Endodermal cell (in vitro differentiated cells): ENCODE results near the gene INMT. TPM values are rescaled to one million over a fixed set of nuclear protein-coding genes. Genes with fewer than 3 reads are reported as not detected.

ENCODE experiments used
- DNase-seq: peaks from one replicate; pipeline ENCODE4 v3.0.0-alpha.2; 2017
- H3K27ac ChIP-seq: 2 replicates; pipeline ENCODE4 v1.5.1; 2013; ENCODE audit warnings: mild to moderate bottlenecking, low read depth, low read length, moderate library complexity
- H3K27me3 ChIP-seq: 2 replicates; pipeline ENCODE4 v1.6.1; 2013; ENCODE audit warnings: mild to moderate bottlenecking, low read length, moderate library complexity; ENCODE audit not compliant: insufficient read depth, control insufficient read depth, poor library complexity, severe bottlenecking
- H3K36me3 ChIP-seq: 2 replicates; pipeline ENCODE4 v1.7.0; 2013; ENCODE audit warnings: mild to moderate bottlenecking, low read length, moderate library complexity; ENCODE audit not compliant: control insufficient read depth, insufficient read depth
- H3K4me1 ChIP-seq: one replicate; pipeline ENCODE4 v1.7.0; 2013; ENCODE audit warnings: low read length; ENCODE audit not compliant: control insufficient read depth, insufficient read depth
- H3K4me3 ChIP-seq: 2 replicates; pipeline ENCODE4 v1.5.1; 2013; ENCODE audit warnings: mild to moderate bottlenecking, low read length, moderate library complexity
- H3K9ac ChIP-seq: 2 replicates; pipeline ENCODE4 v1.6.1; 2013; ENCODE audit warnings: mild to moderate bottlenecking, low read length, moderate library complexity; ENCODE audit not compliant: poor library complexity, severe bottlenecking; ENCODE audit errors: extremely low read depth
- H3K9me3 ChIP-seq: 2 replicates; pipeline ENCODE4 v1.6.1; 2013; ENCODE audit warnings: mild to moderate bottlenecking, low read length, moderate library complexity; ENCODE audit not compliant: control insufficient read depth
- H3K27ac Mint-ChIP-seq: 2 replicates; pipeline ENCODE4 v1.8.0; 2020; ENCODE audit warnings: mixed read lengths
- H3K27me3 Mint-ChIP-seq: 2 replicates; pipeline ENCODE4 v1.8.0; 2021; ENCODE audit warnings: mild to moderate bottlenecking, mixed read lengths; ENCODE audit not compliant: insufficient read depth
- H3K36me3 Mint-ChIP-seq: 2 replicates; pipeline ENCODE4 v1.8.0; 2020; ENCODE audit warnings: low read depth, mixed read lengths
- H3K4me1 Mint-ChIP-seq: 2 replicates; pipeline ENCODE4 v1.8.0; 2020; ENCODE audit warnings: mixed read lengths
- H3K4me3 Mint-ChIP-seq: 2 replicates; pipeline ENCODE4 v1.8.0; 2020; ENCODE audit warnings: mild to moderate bottlenecking, moderate library complexity, mixed read lengths
- H3K9me3 Mint-ChIP-seq: 2 replicates; pipeline ENCODE4 v1.8.0; 2020; ENCODE audit warnings: mild to moderate bottlenecking, mixed read lengths
- WGBS, 2 experiments: methylation state at CpG; one replicate each; pipeline versions ENCODE4 v1.1.5 to v1.1.7; 2013; ENCODE audit warnings: missing lambda C conversion rate in 2 of 2, mixed read lengths in 1 of 2; ENCODE audit not compliant: insufficient coverage in 1 of 2, insufficient read length in 1 of 2; 5-methylcytosine and 5-hydroxymethylcytosine counted together
- total RNA-seq, 2 donors: library from RNA; stranded (reverse); fragmentation: NEBNext Ultra II Directional in 1 of 2; extraction: Animal tissue kit (Norgen Biotek cat#: 25700) in 1 of 2; gene quantifications; 2 replicates in 1 of 2; 3 replicates in 1 of 2; pipeline ENCODE4 v1.2.1, GENCODE V29; 2021
- TF ChIP-seq, protein P1 (sequence below): fragments of 200-600 bp; sonication (generic); conservative IDR thresholded peaks from 2 replicates; pipeline ENCODE4 v1.5.0; 2021; ENCODE audit warnings: antibody characterized with exemption, mild to moderate bottlenecking

Gene INMT
- total RNA-seq, 2 donors from 2014 or later = 3.0 to 3.3 TPM

- TF ChIP-seq, protein P1, sequence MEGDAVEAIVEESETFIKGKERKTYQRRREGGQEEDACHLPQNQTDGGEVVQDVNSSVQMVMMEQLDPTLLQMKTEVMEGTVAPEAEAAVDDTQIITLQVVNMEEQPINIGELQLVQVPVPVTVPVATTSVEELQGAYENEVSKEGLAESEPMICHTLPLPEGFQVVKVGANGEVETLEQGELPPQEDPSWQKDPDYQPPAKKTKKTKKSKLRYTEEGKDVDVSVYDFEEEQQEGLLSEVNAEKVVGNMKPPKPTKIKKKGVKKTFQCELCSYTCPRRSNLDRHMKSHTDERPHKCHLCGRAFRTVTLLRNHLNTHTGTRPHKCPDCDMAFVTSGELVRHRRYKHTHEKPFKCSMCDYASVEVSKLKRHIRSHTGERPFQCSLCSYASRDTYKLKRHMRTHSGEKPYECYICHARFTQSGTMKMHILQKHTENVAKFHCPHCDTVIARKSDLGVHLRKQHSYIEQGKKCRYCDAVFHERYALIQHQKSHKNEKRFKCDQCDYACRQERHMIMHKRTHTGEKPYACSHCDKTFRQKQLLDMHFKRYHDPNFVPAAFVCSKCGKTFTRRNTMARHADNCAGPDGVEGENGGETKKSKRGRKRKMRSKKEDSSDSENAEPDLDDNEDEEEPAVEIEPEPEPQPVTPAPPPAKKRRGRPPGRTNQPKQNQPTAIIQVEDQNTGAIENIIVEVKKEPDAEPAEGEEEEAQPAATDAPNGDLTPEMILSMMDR = no peak
- Mint-ChIP-seq H3K27me3 (peaks cover 17% of the 10 kb centered on the region), H3K4me1 (no peaks in the 10 kb centered on the region), H3K36me3 (no peaks in the 10 kb centered on the region), H3K4me3 (no peak overlapping the region), H3K9me3 (peaks cover 7% of the 10 kb centered on the region), H3K27ac (no peak overlapping the region)
- Histone ChIP-seq H3K9ac (no peak overlapping the region), H3K4me1 (no peaks in the 10 kb centered on the region), H3K27me3 (no peaks in the 10 kb centered on the region), H3K27ac (no peak overlapping the region), H3K4me3 (no peak overlapping the region), H3K36me3 (no peaks in the 10 kb centered on the region), H3K9me3 (no peaks in the 10 kb centered on the region)
- no peak for DNase-seq
- 89% methylated on average over 3 of the region's 3 CpGs; no CpG with 5 or more reads in 1 of the 2 experiments for WGBS, 2 experiments
Observed at GRCh38 chr7:30735631-30736030, 16.3 kb upstream of the INMT start.

DNA sequence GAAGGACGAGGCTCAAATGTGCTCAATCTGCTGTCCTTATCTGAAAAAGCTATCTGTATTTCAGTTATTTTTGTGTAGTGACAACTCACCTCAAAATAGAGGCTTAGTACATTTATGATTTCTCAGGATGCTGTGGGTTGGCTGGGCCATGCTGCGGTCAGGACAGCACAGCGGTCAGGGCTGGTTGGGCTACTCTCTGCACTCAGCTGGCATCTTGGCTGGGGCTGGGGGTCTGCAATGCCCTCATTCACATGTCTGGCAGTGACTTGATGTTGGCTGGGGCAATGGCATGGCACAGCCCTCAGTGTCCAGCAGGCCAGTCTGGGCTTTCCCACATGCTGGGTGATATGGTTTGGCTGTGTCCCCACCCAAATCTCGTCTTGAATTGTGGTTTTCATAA is 15.6 kb upstream of the INMT start:
- no peak for DNase-seq
- Histone ChIP-seq H3K27me3 (no peaks in the 10 kb centered on the region), H3K4me1 (no peaks in the 10 kb centered on the region), H3K9ac (no peak overlapping the region), H3K9me3 (no peaks in the 10 kb centered on the region), H3K4me3 (no peak overlapping the region), H3K36me3 (no peaks in the 10 kb centered on the region), H3K27ac (no peak overlapping the region)
- H3K27ac Mint-ChIP-seq = no peak overlapping the region
- H3K4me1 Mint-ChIP-seq = no peaks in the 10 kb centered on the region
- H3K9me3 Mint-ChIP-seq = peaks cover 7% of the 10 kb centered on the region
- H3K27me3 Mint-ChIP-seq = peaks cover 17% of the 10 kb centered on the region
- 83 to 94% methylated on average over 1 to 4 of the region's 4 CpGs for WGBS, 2 experiments
- TF ChIP-seq, protein P1 = no peak
- no peak overlapping the region for H3K4me3 Mint-ChIP-seq
- H3K36me3 Mint-ChIP-seq = no peaks in the 10 kb centered on the region

DNA sequence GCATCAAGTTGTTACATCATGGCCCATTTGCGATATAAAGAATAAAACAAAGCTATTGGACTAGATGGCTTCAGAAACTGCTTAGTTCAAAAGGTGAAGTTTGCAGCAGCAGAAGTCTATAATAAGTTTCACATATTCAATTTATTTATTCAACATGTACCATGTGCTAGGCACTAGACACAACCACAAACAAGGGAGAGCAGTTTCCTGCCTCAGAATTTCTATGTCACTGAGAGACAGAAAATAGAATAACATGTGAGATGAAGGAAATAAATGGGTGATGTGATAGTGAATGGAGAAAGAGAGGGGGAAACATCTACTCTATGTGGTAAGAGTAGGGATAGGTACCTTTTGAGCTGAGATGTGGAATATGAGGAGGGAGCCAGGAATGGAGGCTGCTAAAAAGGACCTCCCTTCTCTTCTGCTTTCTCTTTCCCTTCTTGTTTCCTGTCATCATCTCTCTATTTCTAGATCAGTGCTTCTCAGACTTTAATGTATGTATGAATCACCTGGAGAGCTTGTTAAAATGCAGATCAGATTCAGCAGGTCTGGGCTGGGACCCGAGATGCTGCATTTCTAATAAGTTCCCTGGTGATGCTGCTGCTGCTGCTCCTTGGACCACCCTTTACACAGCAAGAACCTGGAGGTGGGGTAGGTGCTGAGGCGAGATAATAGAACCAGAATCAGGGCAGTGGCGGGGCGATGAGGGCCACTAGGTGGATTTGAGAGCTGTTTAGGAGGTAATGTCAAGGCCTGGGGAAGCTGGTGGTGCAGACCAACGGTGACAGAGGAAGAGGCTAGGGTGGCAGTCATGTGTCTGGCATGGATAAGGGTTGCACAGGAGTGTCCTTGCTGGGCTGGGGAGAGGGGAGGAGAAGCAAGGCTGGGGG is 13.7 kb upstream of the INMT start:
- Mint-ChIP-seq H3K27ac (no peak overlapping the region), H3K4me1 (no peaks in the 10 kb centered on the region), H3K27me3 (peaks cover 23% of the 10 kb centered on the region), H3K9me3 (peaks cover 7% of the 10 kb centered on the region), H3K36me3 (no peaks in the 10 kb centered on the region), H3K4me3 (no peak overlapping the region)
- TF ChIP-seq, protein P1 = no peak
- DNase-seq = no peak
- H3K36me3 ChIP-seq = no peaks in the 10 kb centered on the region
- no peak overlapping the region for H3K4me3 ChIP-seq
- H3K9me3 ChIP-seq = no peaks in the 10 kb centered on the region
- 87 to 100% methylated on average over 1 to 5 of the region's 6 CpGs for WGBS, 2 experiments
- no peaks in the 10 kb centered on the region for H3K4me1 ChIP-seq
- no peak overlapping the region for H3K27ac ChIP-seq
- H3K9ac ChIP-seq = no peak overlapping the region
- no peaks in the 10 kb centered on the region for H3K27me3 ChIP-seq
